DND-41 (cell line): Measurements from ENCODE around the gene IER5.
"Not testable (repeated sequence)": the region's sequence is repeated elsewhere in the genome, so short reads cannot be mapped to it uniquely, and the experiment has no call there.

Experiments used
- ATAC-seq: fragments of 200-7000 bp; cut with Tn5 transposase; 3 replicates; pipeline ENCODE4 v1.9.1; 2021; ENCODE audit warnings: low read depth; ENCODE audit not compliant: insufficient read depth
- DNase-seq: peaks from one replicate; pipeline ENCODE4 v3.0.0-alpha.2; 2020
- H2AFZ ChIP-seq: 2 replicates; pipeline ENCODE4 v1.6.0; 2012; ENCODE audit warnings: low read depth, low read length
- H3K27ac ChIP-seq: 2 replicates; pipeline ENCODE4 v1.5.1; 2012; ENCODE audit warnings: low read length, inconsistent platforms
- H3K27me3 ChIP-seq: fragments of 200-600 bp; sonication (generic); 2 replicates; pipeline ENCODE4 v1.6.0; 2012; ENCODE audit warnings: low read length, mild to moderate bottlenecking, inconsistent platforms; ENCODE audit not compliant: insufficient read depth, poor library complexity
- H3K36me3 ChIP-seq: 2 replicates; pipeline ENCODE4 v1.5.1; 2012; ENCODE audit warnings: low read length, inconsistent platforms; ENCODE audit not compliant: insufficient read depth
- H3K4me1 ChIP-seq: 2 replicates; pipeline ENCODE4 v1.5.1; 2012; ENCODE audit warnings: mild to moderate bottlenecking, low read length; ENCODE audit not compliant: insufficient read depth
- H3K4me2 ChIP-seq: 2 replicates; pipeline ENCODE4 v1.6.0; 2012; ENCODE audit warnings: mild to moderate bottlenecking, moderate library complexity, low read length, inconsistent platforms; ENCODE audit not compliant: insufficient read depth
- H3K4me3 ChIP-seq, 2 experiments: fragments of 200-600 bp in 1 of 2; shearing (Covaris generic) in 1 of 2; 2 replicates each; pipeline ENCODE4 v1.5.1; 2012 to 2016; ENCODE audit warnings: inconsistent platforms in 2 of 2, low read length in 2 of 2, mild to moderate bottlenecking in 2 of 2, low read depth in 1 of 2, moderate library complexity in 1 of 2
- H3K79me2 ChIP-seq: 2 replicates; pipeline ENCODE4 v1.6.0; 2012; ENCODE audit warnings: low read length, inconsistent platforms; ENCODE audit not compliant: insufficient read depth
- H3K9ac ChIP-seq: 2 replicates; pipeline ENCODE4 v1.6.0; 2012; ENCODE audit warnings: low read depth, mild to moderate bottlenecking, inconsistent platforms, low read length, moderate library complexity
- H3K9me3 ChIP-seq: 2 replicates; pipeline ENCODE4 v1.5.1; 2012; ENCODE audit warnings: low read length, moderate library complexity, mild to moderate bottlenecking, inconsistent platforms; ENCODE audit not compliant: insufficient read depth, severe bottlenecking
- H4K20me1 ChIP-seq: 2 replicates; pipeline ENCODE4 v1.6.0; 2012; ENCODE audit warnings: low read length; ENCODE audit not compliant: insufficient read depth
- EZH2 ChIP-seq: IDR thresholded peaks from 3 replicates; pipeline ENCODE4 v1.6.1; 2012; ENCODE audit warnings: borderline replicate concordance, low read depth, mild to moderate bottlenecking, moderate library complexity, low read length, inconsistent platforms; ENCODE audit not compliant: severe bottlenecking
- TF ChIP-seq, protein P1 (sequence below): IDR thresholded peaks from 2 replicates; pipeline ENCODE4 v1.5.1; 2012; ENCODE audit warnings: borderline replicate concordance, low read length, moderate library complexity, mild to moderate bottlenecking; ENCODE audit not compliant: poor library complexity, severe bottlenecking; ENCODE audit errors: extremely low read depth

The IER5 gene

DNA sequence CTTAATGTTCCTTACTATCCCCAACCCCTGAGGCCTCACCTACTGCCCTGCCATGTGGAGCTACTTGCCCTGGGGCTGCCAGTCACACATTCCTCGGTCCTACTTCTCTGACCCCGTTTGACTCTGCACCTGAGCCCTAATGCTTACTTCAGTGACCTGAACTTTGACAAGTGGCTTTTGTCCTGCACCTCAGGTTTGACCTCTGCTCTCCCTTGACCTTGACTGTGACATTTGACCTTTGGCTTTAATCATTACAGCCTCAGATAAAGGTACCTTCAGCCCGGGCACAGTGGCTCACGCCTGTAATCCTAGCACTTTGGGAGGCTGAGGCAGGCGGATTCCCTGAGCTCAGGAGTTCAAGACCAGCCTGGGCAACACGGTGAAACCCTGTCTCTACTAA lies 31.9 kb upstream of the IER5 start:
- ATAC-seq (no peak), DNase-seq (no peak)
- no peak for TF ChIP-seq EZH2
- TF ChIP-seq, protein P1, sequence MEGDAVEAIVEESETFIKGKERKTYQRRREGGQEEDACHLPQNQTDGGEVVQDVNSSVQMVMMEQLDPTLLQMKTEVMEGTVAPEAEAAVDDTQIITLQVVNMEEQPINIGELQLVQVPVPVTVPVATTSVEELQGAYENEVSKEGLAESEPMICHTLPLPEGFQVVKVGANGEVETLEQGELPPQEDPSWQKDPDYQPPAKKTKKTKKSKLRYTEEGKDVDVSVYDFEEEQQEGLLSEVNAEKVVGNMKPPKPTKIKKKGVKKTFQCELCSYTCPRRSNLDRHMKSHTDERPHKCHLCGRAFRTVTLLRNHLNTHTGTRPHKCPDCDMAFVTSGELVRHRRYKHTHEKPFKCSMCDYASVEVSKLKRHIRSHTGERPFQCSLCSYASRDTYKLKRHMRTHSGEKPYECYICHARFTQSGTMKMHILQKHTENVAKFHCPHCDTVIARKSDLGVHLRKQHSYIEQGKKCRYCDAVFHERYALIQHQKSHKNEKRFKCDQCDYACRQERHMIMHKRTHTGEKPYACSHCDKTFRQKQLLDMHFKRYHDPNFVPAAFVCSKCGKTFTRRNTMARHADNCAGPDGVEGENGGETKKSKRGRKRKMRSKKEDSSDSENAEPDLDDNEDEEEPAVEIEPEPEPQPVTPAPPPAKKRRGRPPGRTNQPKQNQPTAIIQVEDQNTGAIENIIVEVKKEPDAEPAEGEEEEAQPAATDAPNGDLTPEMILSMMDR = no peak
- H2AFZ ChIP-seq = no peak overlapping the region
- H3K4me1 ChIP-seq = no peaks in the 10 kb centered on the region
- H3K27ac ChIP-seq = no peak overlapping the region
- no peaks in the 10 kb centered on the region for H3K27me3 ChIP-seq
- no peak overlapping the region for H3K4me3 ChIP-seq
- H3K9ac ChIP-seq = no peak overlapping the region
- H3K36me3 ChIP-seq = peaks cover 22% of the 10 kb centered on the region
- no peaks in the 10 kb centered on the region for H4K20me1 ChIP-seq
- peaks cover 4% of the 10 kb centered on the region for H3K9me3 ChIP-seq
- H3K4me2 ChIP-seq = no peak overlapping the region
- H3K79me2 ChIP-seq = no peaks in the 10 kb centered on the region

DNA sequence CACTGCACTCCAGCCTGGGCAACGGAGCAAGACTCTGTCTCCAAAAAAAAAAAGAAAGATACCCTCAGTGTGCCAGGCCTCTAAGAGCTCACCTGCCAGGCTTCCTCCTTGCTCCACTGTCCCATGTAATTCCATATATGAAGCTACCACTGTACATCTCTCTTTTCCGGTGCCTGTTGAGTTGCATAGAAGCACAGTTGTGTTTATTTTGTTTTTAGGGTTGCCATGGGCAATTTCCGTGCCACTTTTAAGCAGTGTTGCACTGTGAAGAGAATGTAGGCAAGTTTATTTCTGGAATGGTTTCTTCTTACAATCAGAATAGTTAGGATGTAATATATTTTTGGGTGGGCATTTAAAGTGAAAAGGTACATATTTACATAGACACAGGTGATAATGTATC lies 31.4 kb upstream of the IER5 start:
- H3K36me3 ChIP-seq = peaks cover 22% of the 10 kb centered on the region

DNA sequence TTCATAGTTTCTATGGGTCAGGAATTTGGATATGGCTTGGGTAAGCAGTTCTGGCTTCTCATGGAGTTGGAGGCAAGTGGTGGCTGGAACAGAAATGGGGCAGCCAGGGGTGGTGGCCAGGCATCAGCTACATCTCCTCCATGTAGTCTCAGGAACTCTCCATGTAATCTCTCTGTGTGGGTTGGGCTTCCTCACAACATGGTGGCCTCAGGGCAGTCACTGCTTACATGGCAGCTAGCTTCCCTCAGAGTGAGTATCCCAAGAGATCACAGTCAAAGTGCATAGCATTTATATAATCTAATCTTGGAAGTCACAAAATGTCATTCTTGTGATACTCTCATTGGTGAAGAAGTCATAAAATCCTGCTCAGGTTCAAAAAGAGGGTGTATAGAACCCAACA lies 29.1 kb upstream of the IER5 start:
- Histone ChIP-seq H3K27me3 (no peaks in the 10 kb centered on the region), H3K4me3 (no peak overlapping the region), H4K20me1 (no peaks in the 10 kb centered on the region), H3K4me1 (peaks cover 15% of the 10 kb centered on the region), H3K27ac (no peak overlapping the region), H3K79me2 (no peaks in the 10 kb centered on the region), H2AFZ (no peak overlapping the region), H3K4me2 (no peak overlapping the region), H3K36me3 (peaks cover 17% of the 10 kb centered on the region), H3K9ac (no peak overlapping the region), H3K9me3 (peaks cover 4% of the 10 kb centered on the region)
- no peak for TF ChIP-seq EZH2
- TF ChIP-seq, protein P1 = no peak
- no peak for DNase-seq
- ATAC-seq = no peak

More for the DNA sequence above, 31.4 kb upstream of the IER5 start:
- no peak overlapping the region for H3K9ac ChIP-seq
- H3K27ac ChIP-seq = no peak overlapping the region
- H4K20me1 ChIP-seq = no peaks in the 10 kb centered on the region
- H3K9me3 ChIP-seq = peaks cover 4% of the 10 kb centered on the region
- no peak overlapping the region for H2AFZ ChIP-seq
- no peaks in the 10 kb centered on the region for H3K79me2 ChIP-seq
- no peak overlapping the region for H3K4me3 ChIP-seq
- peaks cover under 1% of the 10 kb centered on the region; the same call in 1 of the 2 replicates for H3K4me1 ChIP-seq
- H3K27me3 ChIP-seq = no peaks in the 10 kb centered on the region
- no peak overlapping the region for H3K4me2 ChIP-seq
- ATAC-seq (no peak), DNase-seq (no peak)
- TF ChIP-seq, protein P1 = no peak
- TF ChIP-seq EZH2 = no peak

DNA sequence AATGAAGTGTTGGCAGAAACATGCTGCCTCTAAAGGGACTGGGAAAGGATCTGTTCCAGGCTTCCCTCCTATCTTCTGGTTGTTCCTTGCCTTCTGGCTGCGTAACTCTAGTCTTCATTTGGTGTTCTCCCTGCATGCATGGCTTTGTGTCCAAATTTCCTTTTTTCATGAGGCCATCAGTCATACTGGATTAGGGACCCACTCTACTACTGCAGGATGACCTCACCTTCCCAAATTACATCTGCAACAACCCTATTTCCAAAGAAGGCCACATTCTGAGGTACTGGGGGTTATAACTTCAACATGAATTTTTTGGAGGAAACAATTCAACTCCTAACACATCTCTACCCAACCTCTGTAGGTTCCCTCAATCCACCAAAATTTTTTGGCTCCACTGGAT lies 28.4 kb upstream of the IER5 start:
- TF ChIP-seq EZH2 = no peak
- TF ChIP-seq, protein P1 = no peak
- no peak for ATAC-seq

DNA sequence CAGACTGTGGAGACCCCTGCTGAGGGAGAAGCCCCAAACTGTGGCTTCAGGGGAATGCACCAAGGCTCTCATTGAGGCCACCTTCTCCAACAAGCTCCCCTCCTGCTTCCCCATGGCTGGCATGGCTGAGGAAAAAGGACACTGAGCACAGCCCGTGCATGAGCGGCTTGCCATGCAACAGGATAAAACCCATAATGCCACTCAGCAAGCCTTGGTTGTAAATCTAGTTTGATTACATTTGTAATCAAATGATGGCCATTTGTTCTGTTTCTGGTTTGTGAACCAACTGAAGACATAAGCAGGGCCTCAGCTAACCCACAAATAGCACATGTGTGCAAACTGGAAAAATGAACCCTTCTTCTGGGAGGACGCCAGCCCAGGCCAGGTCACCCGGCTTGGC lies 27.6 kb upstream of the IER5 start:
- DNase-seq, H3K27ac ChIP-seq, H3K27me3 ChIP-seq, H3K9ac ChIP-seq, ATAC-seq, H3K79me2 ChIP-seq, H3K4me2 ChIP-seq, H2AFZ ChIP-seq, H3K4me3 ChIP-seq, H4K20me1 ChIP-seq, H3K36me3 ChIP-seq, H3K9me3 ChIP-seq: not testable (repeated sequence)
- H3K4me1 ChIP-seq = peaks cover 15% of the 10 kb centered on the region

More for the DNA sequence above, 28.4 kb upstream of the IER5 start:
- peaks cover 4% of the 10 kb centered on the region for H3K9me3 ChIP-seq
- peaks cover 16% of the 10 kb centered on the region for H3K36me3 ChIP-seq
- H3K27me3 ChIP-seq = no peaks in the 10 kb centered on the region
- H3K4me1 ChIP-seq = peaks cover 15% of the 10 kb centered on the region
- no peak overlapping the region for H3K4me3 ChIP-seq
- no peak overlapping the region for H3K27ac ChIP-seq
- H4K20me1 ChIP-seq = no peaks in the 10 kb centered on the region
- H3K4me2 ChIP-seq = no peak overlapping the region
- H3K79me2 ChIP-seq = no peaks in the 10 kb centered on the region
- DNase-seq = no peak
- no peak overlapping the region for H2AFZ ChIP-seq
- no peak overlapping the region for H3K9ac ChIP-seq
